H1 (cell line): ENCODE measurements around the gene UNC5B. TPM values are rescaled to one million over a fixed set of nuclear protein-coding genes. Genes with fewer than 3 reads are reported as not detected.

Experiments
- CTCF ChIA-PET: fragments of 300-600 bp; sonication (Branson Sonifier 250); formaldehyde crosslinking; loops from one replicate; lab custom pipeline; 2021; ENCODE audit not compliant: partially characterized antibody; lab: Charles Lee
- POLR2A ChIA-PET: fragments of 300-600 bp; sonication (Branson Sonifier 250); formaldehyde crosslinking; loops from one replicate; lab custom pipeline; 2021; ENCODE audit warnings: inconsistent platforms; ENCODE audit not compliant: partially characterized antibody; lab: Charles Lee
- DNase-seq, 2 experiments: peaks; one replicate each; pipeline versions ENCODE4 v3.0.0 to v3.0.0-alpha.2; 2010 to 2022; ENCODE audit warnings: low spot score in 2 of 2, low read depth in 1 of 2, mixed read lengths in 1 of 2
- FAIRE-seq: peaks from 2 replicates; lab custom pipeline; 2011; peaks lifted over from hg19 to GRCh38; lab: Jason Lieb, UNC
- H2AFZ ChIP-seq: 2 replicates; pipeline ENCODE4 v1.8.1; 2012; ENCODE audit warnings: low read length, inconsistent platforms
- H2AK5ac ChIP-seq: 2 replicates; pipeline ENCODE4 v1.6.1; 2013; ENCODE audit warnings: low read depth, low read length
- H2BK120ac ChIP-seq: replicated peaks from 2 replicates; pipeline ENCODE3; 2013; ENCODE audit warnings: low read depth, low read length, inconsistent platforms
- H2BK12ac ChIP-seq: 2 replicates; pipeline ENCODE4 v1.6.1; 2013; ENCODE audit warnings: low read depth, low read length
- H2BK15ac ChIP-seq: 2 replicates; pipeline ENCODE4 v1.6.1; 2013; ENCODE audit warnings: low read length
- H2BK20ac ChIP-seq: 2 replicates; pipeline ENCODE4 v1.6.1; 2013; ENCODE audit warnings: low read length
- H2BK5ac ChIP-seq: 2 replicates; pipeline ENCODE4 v1.6.1; 2013; ENCODE audit warnings: low read depth, low read length
- H3K14ac ChIP-seq: 2 replicates; pipeline ENCODE4 v1.6.1; 2013; ENCODE audit warnings: inconsistent platforms; ENCODE audit not compliant: insufficient read length
- H3K18ac ChIP-seq: 2 replicates; pipeline ENCODE4 v1.6.1; 2013; ENCODE audit warnings: low read length; ENCODE audit errors: extremely low read depth
- H3K23ac ChIP-seq: 2 replicates; pipeline ENCODE4 v1.6.1; 2013; ENCODE audit warnings: inconsistent platforms; ENCODE audit not compliant: insufficient read length
- H3K23me2 ChIP-seq: 2 replicates; pipeline ENCODE4 v1.6.1; 2013; ENCODE audit warnings: low read depth, low read length
- H3K27ac ChIP-seq: 2 replicates; pipeline ENCODE4 v1.6.1; 2011; ENCODE audit warnings: low read depth, low read length, inconsistent platforms
- H3K27me3 ChIP-seq, 4 experiments: replicated peaks in 1 of 4; 1 replicate in 1 of 4; 2 replicates in 3 of 4; pipeline versions ENCODE4 v1.6.1 to v1.8.1; 2011 to 2013; ENCODE audit warnings: low read length in 3 of 4, mild to moderate bottlenecking in 3 of 4, inconsistent platforms in 2 of 4, mixed read lengths in 2 of 4, moderate library complexity in 1 of 4; ENCODE audit not compliant: control insufficient read depth in 3 of 4, insufficient read depth in 3 of 4; ENCODE audit errors: extremely low read depth in 1 of 4
- H3K36me3 ChIP-seq, 4 experiments: 2 replicates each; pipeline versions ENCODE4 v1.6.1 to v1.8.1; 2011 to 2013; ENCODE audit warnings: mild to moderate bottlenecking in 4 of 4, low read length in 3 of 4, moderate library complexity in 2 of 4, control low read depth in 1 of 4, inconsistent platforms in 1 of 4; ENCODE audit not compliant: insufficient read depth in 4 of 4, control insufficient read depth in 2 of 4
- H3K4ac ChIP-seq: replicated peaks from 2 replicates; pipeline ENCODE3; 2013; ENCODE audit warnings: low read length, low read depth, mixed read lengths, inconsistent platforms; ENCODE audit not compliant: insufficient read length
- H3K4me1 ChIP-seq, 4 experiments: replicated peaks in 1 of 4; 1 replicate in 1 of 4; 2 replicates in 3 of 4; pipeline versions ENCODE4 v1.6.1 to v1.8.1; 2011 to 2013; ENCODE audit warnings: low read length in 3 of 4, inconsistent platforms in 2 of 4, mixed read lengths in 1 of 4; ENCODE audit not compliant: insufficient read depth in 4 of 4, control insufficient read depth in 3 of 4
- H3K4me2 ChIP-seq, 2 experiments: 2 replicates each; pipeline versions ENCODE4 v1.6.1 to v1.8.1; 2011 to 2013; ENCODE audit warnings: low read depth in 2 of 2, low read length in 2 of 2, control low read depth in 1 of 2, inconsistent platforms in 1 of 2, mild to moderate bottlenecking in 1 of 2; ENCODE audit not compliant: insufficient read depth in 1 of 2
- H3K4me3 ChIP-seq, 4 experiments: fragments of 200-600, 300-600 bp in 1 of 4; sonication (generic), shearing (Covaris generic), sonication (Bioruptor Twin) in 1 of 4; 2 replicates each; pipeline versions ENCODE4 v1.5.1 to v1.8.1; 2011 to 2016; ENCODE audit warnings: low read length in 4 of 4, low read depth in 3 of 4, control low read depth in 2 of 4, inconsistent platforms in 2 of 4, mild to moderate bottlenecking in 2 of 4, mixed read lengths in 1 of 4, moderate library complexity in 1 of 4; ENCODE audit not compliant: insufficient read depth in 2 of 4; ENCODE audit errors: extremely low read depth in 1 of 4
- H3K56ac ChIP-seq: replicated peaks from 2 replicates; pipeline ENCODE3; 2013; ENCODE audit warnings: low read depth, mild to moderate bottlenecking, mixed read lengths, low read length, inconsistent platforms; ENCODE audit not compliant: insufficient read length
- H3K79me1 ChIP-seq: 2 replicates; pipeline ENCODE4 v1.6.1; 2013; ENCODE audit warnings: low read depth, low read length, control low read depth
- H3K79me2 ChIP-seq, 2 experiments: 2 replicates each; pipeline versions ENCODE4 v1.6.1 to v1.8.1; 2012 to 2013; ENCODE audit warnings: low read length in 2 of 2, mild to moderate bottlenecking in 2 of 2, inconsistent platforms in 1 of 2; ENCODE audit not compliant: insufficient read depth in 2 of 2, control insufficient read depth in 1 of 2
- H3K9ac ChIP-seq, 4 experiments: replicated peaks in 1 of 4; 1 replicate in 1 of 4; 2 replicates in 3 of 4; pipeline versions ENCODE4 v1.6.1 to v1.8.1; 2011 to 2013; ENCODE audit warnings: low read depth in 3 of 4, low read length in 3 of 4, control low read depth in 2 of 4, mild to moderate bottlenecking in 2 of 4, moderate library complexity in 2 of 4, inconsistent platforms in 1 of 4; ENCODE audit errors: extremely low read depth in 1 of 4
- H3K9me3 ChIP-seq, 2 experiments: 2 replicates each; pipeline versions ENCODE4 v1.6.1 to v1.8.1; 2012 to 2013; ENCODE audit warnings: mild to moderate bottlenecking in 2 of 2, moderate library complexity in 2 of 2, control low read depth in 1 of 2, inconsistent platforms in 1 of 2, low read depth in 1 of 2, low read length in 1 of 2, mixed read lengths in 1 of 2; ENCODE audit not compliant: insufficient read depth in 2 of 2
- H4K20me1 ChIP-seq, 2 experiments: replicated peaks in 1 of 2; 2 replicates each; pipeline versions ENCODE3 to v1.8.1; 2011 to 2013; ENCODE audit warnings: inconsistent platforms in 2 of 2, low read length in 2 of 2, mild to moderate bottlenecking in 1 of 2; ENCODE audit not compliant: insufficient read depth in 2 of 2, control insufficient read depth in 1 of 2
- H4K5ac ChIP-seq: 2 replicates; pipeline ENCODE4 v1.6.1; 2013; ENCODE audit warnings: low read length, low read depth, mixed read lengths, inconsistent platforms; ENCODE audit not compliant: insufficient read length
- H4K8ac ChIP-seq: 2 replicates; pipeline ENCODE4 v1.8.0; 2013; ENCODE audit warnings: mild to moderate bottlenecking, moderate library complexity, low read length, inconsistent platforms; ENCODE audit not compliant: insufficient read depth; ENCODE audit errors: extremely low read depth
- H4K91ac ChIP-seq: replicated peaks from 2 replicates; pipeline ENCODE3; 2013; ENCODE audit warnings: low read length, mixed read lengths, inconsistent platforms; ENCODE audit not compliant: insufficient read length
- JUN ChIP-seq: IDR thresholded peaks from 2 replicates; pipeline ENCODE4 v1.6.1; 2011; ENCODE audit warnings: low read depth, mild to moderate bottlenecking, improper control_type of control experiment, low read length
- KDM1A ChIP-seq: fragments of 200-600, 300-600 bp; sonication (generic); IDR thresholded peaks from 2 replicates; pipeline ENCODE4 v1.7.1; 2016; ENCODE audit warnings: mild to moderate bottlenecking, low read length, borderline replicate concordance
- WGBS, 2 experiments: shearing (Covaris generic) in 1 of 2; methylation state at CpG; one replicate each; pipeline versions ENCODE4 v1.1.6 to v1.1.7; 2013 to 2015; ENCODE audit warnings: low lambda C conversion rate in 2 of 2, mixed read lengths in 2 of 2, inconsistent platforms in 1 of 2, low coverage in 1 of 2, missing lambda C conversion rate in 1 of 2; ENCODE audit not compliant: insufficient replicate concordance in 2 of 2, insufficient coverage in 1 of 2, insufficient read length in 1 of 2; ENCODE audit errors: extremely low coverage in 1 of 2, missing lambda C conversion rate in 1 of 2; 5-methylcytosine and 5-hydroxymethylcytosine counted together
- polyA plus RNA-seq, 7 experiments: library from polyadenylated mRNA; depleted of rRNA in 3 of 7; stranded (reverse) in 5 of 7; unstranded in 2 of 7; fragments of >200 nt in 5 of 7; fragments of 200-250 nt in 2 of 7; gene quantifications; 1 replicate in 5 of 7; 2 replicates in 1 of 7; 4 replicates in 1 of 7; pipeline versions ENCODE4 v1.2.1 to v1.2.3, GENCODE V29; 2011 to 2013; ENCODE audit warnings: missing spikeins in 2 of 7, mixed read lengths in 2 of 7
- total RNA-seq: library from RNA; stranded (reverse); fragmentation: NEBNext Ultra II Directional; extraction: Animal tissue kit (Norgen Biotek cat#: 25700); gene quantifications from 2 replicates; pipeline ENCODE4 v1.2.1, GENCODE V29; 2021

Gene UNC5B
- total and polyA plus RNA-seq, 2 of the 8 experiments (the other 6 are each of a cell fraction or from before 2014, with no cell fraction given), result 27.9 to 31.8 TPM

DNA sequence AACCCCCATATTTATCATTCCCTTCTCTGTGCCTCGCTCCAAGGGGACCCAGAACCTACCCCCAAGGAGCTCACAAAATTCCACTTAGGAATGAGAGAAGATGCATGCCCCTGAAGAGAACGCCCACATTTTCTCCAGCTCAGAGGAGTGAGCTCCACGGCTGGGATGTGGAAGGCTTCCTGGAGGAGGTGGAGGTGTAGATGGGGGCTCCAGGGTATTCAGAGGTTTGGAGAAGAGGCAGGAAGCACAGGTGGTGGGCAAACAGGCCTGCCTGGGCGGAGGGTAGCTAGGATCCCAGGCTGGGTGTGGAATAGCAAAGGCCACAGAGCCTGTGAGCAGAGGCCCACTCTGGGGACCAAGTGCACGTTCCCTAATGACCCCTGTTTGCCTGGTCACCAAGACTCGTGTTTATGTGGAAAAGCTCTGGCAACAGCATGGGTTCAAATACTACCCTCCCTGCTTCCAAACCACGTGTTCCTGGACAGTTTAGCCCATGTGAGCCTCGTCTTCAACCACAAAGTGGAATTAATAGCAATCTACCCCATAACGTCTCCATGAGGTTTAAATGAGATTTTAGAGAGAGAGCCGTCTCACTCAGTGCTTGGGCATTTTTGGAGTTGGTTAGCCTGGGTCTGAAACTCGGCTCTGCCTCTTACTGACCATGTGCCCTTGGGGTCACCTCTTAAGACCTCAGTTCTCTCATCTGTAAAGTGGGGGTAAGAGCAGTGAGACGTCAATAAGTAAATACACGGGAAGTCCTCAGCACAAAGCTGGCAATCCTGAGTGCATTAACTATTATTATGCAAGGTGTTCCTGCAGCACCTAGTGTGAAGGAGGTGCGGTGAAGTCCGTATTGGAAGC is 24.7 kb downstream of the UNC5B start:
- POLR2A ChIA-PET, result interaction anchor here (1.1 to 1.5 kb wide), 3 partner anchors 16 to 32 kb away, joined by 3 to 4 read pairs (median 3); no protein-coding TSS in a partner anchor
- no peak overlapping the region for H2BK15ac ChIP-seq
- peaks cover 0 to 7% of the 10 kb centered on the region in 2 experiments; a peak in 1 of 4 replicates for H3K79me2 ChIP-seq
- H3K79me1 ChIP-seq, result peaks cover 13% of the 10 kb centered on the region
- H3K4ac ChIP-seq, result no peak overlapping the region
- no peak overlapping the region for H3K18ac ChIP-seq
- H3K4me3 ChIP-seq, result no peak overlapping the region
- no peak overlapping the region for H3K23ac ChIP-seq
- no peak overlapping the region for H2AK5ac ChIP-seq
- no peak overlapping the region for H3K56ac ChIP-seq
- H3K4me2 ChIP-seq, result no peak overlapping the region
- H2AFZ ChIP-seq, result no peak overlapping the region
- H4K20me1 ChIP-seq, result peaks cover 6 to 13% of the 10 kb centered on the region in 2 experiments
- no peak overlapping the region for H3K27ac ChIP-seq
- TF ChIP-seq JUN (no peak), KDM1A (0 out of 2 replicates have a peak, but pooled peaks have one; percentile 12)
- no peak overlapping the region for H4K8ac ChIP-seq
- no peak overlapping the region for H3K9ac ChIP-seq
- CTCF ChIA-PET, result interaction anchor here (1.0 to 7.2 kb wide), 9 partner anchors 8 to 334 kb away, joined by 3 to 58 read pairs (median 5); no protein-coding TSS in a partner anchor
- no peak overlapping the region for H4K5ac ChIP-seq
- FAIRE-seq (no peak), DNase-seq (no peak)
- H3K14ac ChIP-seq, result no peak overlapping the region
- H3K27me3 ChIP-seq, result no peaks in the 10 kb centered on the region
- H3K9me3 ChIP-seq, result no peaks in the 10 kb centered on the region
- no peak overlapping the region for H2BK5ac ChIP-seq
- no peak overlapping the region for H4K91ac ChIP-seq
- no peak overlapping the region for H2BK12ac ChIP-seq
- 82% methylated on average over 15 of the region's 15 CpGs; no CpG with 5 or more reads in 1 of the 2 experiments for WGBS, 2 experiments
- H3K23me2 ChIP-seq, result no peaks in the 10 kb centered on the region
- no peak overlapping the region for H2BK20ac ChIP-seq
- H2BK120ac ChIP-seq, result no peak overlapping the region
- H3K36me3 ChIP-seq, result no peaks in the 10 kb centered on the region
- H3K4me1 ChIP-seq, result peaks cover 7 to 13% (median 11%) of the 10 kb centered on the region in 4 experiments; a peak in 6 of 7 replicates
